ENCODE measurements around the gene GRK1.
"Not testable (repeated sequence)": the region's sequence is repeated elsewhere in the genome, so short reads cannot be mapped to it uniquely, and the experiment has no call there.

GRK1 gene

DNA sequence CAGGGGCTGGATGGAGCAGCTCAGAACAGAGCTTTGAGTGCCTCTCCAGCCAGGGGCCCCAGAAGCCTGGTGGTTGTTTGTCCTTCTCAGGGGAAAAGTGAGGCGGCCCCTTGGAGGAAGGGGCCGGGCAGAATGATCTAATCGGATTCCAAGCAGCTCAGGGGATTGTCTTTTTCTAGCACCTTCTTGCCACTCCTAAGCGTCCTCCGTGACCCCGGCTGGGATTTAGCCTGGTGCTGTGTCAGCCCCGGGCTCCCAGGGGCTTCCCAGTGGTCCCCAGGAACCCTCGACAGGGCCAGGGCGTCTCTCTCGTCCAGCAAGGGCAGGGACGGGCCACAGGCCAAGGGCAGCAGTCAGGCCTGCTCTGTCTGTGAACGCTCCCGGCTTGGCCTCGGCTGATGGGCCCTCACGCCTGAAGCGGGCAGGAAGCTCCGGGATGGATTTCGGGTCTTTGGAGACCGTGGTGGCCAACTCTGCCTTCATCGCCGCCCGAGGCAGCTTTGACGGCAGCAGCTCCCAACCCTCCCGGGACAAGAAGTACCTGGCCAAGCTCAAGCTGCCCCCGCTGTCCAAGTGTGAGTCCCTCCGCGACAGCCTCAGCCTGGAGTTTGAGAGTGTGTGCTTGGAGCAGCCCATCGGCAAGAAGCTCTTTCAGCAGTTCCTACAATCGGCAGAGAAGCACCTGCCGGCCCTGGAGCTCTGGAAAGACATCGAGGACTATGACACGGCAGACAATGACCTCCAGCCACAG is at the start of gene GRK1:
Gene GRK1, plus strand, starts transcription at position 269 of the 751 bp plus-strand sequence. Its CDS starts 168 bp downstream, at position 437.
- DNase-seq (ENCODE audit: low read depth in 2 of 2) = no peak

DNA sequence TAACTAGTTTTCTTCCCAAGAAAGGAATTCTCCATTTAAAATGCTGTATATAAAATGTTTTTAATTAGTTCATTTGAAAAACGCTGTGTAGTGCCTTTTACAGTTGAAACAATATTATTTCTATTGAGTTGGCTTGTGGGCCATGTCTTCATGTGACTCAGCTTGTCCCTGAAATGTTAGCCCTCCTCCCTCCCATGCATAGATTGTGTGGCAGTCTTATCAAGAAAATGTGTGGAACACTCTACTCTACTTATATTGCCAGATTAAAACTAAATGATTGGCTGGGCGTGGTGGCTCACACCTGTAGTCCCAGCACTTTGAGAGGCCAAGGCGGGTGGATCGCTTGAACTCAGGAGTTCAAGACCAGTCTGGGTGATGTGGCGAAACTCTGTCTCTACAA is 49.1 kb upstream of the GRK1 start:
- DNase-seq (ENCODE audit: low read depth in 2 of 2) = no peak

DNA sequence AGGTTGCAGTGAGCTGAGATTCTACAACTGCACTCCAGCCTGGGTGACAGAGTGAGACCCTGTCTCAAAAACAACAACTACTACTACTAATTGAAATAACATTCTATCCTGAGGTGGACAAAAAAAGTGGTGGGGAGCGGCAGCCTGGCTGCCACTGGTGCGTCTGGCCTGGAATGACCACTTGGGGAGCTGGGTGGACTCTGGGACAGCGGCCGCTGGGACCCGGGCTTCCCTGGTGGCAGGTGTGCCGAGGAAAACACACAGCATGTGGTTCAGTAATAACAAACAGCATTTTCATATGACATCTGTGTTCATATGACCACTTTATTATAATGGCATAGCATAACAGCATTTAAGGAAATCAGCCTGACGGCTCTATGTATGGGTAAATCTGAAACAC is 48.6 kb upstream of the GRK1 start:
- no peak for DNase-seq (ENCODE audit: low read depth in 2 of 2)

DNA sequence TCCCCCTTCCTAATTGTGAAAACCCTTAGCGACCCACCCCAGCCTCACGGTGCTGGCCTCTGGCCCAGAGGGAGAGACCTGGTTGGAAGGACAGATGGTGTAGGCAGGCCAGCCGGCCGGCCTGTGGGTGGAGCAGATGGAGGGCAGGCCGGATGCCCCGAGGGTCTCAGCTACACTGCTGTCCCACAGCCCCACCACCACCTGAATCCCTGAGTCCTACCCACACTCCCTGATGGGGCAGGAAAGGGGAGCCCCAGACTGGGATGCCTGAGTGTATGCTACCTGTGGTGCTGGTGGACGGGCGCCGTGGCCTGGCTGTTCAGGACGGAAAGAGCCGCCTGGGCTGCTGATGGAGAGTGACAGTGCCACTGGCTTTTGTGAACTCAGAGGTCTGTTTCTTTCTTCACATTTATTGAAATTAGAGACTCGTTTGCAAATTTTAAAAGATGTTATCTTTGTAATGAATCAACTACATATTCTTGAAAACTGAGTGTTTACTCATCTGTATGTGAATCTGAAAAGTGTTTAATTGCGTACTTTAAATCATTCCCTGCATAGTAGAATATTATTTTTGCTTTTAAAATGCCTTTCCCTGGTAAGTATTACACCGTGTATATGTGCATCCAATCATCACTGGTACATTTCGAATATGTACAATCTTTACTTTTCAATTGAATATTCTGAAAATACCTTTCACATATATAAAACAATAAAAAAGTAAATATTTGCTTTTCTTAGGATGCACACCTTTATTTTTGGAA is 46.8 kb upstream of the GRK1 start:
- DNase-seq (ENCODE audit: low read depth in 2 of 2) = no peak

DNA sequence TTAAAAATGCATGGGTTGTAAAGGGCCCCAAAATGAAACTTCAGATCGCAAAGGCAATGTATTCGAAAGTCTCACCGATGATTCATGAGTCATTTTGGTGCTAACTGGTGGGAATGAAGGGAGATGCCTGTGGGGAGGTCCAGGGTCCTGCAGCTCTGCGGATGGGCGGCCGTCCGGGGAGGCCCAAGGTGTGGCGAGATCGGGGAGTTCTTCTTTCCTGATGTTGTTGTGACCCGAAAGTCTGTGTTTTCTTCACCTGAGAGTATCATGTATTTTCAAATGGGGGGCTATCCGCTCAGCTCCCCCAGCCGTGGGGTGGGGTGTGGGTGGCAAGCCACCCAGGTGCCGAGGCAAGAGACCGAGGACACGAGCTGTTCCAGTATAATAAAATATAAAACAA is 46.0 kb upstream of the GRK1 start:
- DNase-seq (ENCODE audit: low read depth in 2 of 2) = no peak

DNA sequence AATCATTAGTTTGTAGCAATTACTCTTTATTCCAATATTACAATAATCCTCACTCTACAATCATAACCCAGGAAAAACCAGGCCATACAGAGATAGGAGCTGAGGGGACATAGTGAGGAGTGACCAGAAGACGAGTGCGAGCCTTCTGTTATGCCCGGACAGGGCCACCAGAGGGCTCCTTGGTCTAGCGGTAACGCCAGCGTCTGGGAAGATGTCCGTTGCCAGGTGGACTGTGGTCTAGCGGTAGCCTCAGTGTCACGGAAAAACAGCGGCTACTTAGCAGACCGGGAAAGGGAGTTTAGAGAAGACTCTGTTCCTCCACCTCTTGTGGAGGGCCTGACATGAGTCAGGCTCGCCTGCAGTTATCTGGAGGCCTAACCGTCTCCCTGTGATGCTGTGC is 45.5 kb upstream of the GRK1 start:
- not testable (repeated sequence) for DNase-seq (ENCODE audit: low read depth in 2 of 2)

DNA sequence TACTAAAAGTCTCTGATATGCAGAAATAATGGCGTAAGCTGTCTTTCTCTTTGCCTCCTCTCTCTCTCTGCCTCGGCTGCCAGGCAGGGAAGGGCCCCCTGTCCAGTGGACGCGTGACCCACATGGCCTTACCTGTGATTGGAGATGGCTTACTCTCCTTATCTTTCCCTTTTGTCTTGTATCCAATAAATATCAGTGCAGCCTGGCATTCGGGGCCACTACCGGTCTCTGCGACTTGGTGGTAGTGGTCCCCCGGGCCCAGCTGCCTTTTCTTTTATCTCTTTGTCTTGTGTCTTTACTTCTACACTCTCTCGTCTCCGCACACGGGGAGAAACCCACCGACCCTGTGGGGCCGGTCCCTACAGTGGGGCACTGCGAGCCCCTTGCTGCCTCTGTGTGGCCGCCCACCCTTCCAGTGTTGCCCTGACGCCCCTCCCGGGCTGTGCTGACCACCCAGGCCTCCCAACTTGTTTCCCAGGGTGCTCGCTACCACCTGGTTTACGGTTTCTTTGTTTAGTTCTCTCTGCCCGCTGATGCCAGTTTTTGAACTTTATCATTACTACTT is 45.0 kb upstream of the GRK1 start:
- DNase-seq (ENCODE audit: low read depth in 2 of 2) = not testable (repeated sequence)

DNA sequence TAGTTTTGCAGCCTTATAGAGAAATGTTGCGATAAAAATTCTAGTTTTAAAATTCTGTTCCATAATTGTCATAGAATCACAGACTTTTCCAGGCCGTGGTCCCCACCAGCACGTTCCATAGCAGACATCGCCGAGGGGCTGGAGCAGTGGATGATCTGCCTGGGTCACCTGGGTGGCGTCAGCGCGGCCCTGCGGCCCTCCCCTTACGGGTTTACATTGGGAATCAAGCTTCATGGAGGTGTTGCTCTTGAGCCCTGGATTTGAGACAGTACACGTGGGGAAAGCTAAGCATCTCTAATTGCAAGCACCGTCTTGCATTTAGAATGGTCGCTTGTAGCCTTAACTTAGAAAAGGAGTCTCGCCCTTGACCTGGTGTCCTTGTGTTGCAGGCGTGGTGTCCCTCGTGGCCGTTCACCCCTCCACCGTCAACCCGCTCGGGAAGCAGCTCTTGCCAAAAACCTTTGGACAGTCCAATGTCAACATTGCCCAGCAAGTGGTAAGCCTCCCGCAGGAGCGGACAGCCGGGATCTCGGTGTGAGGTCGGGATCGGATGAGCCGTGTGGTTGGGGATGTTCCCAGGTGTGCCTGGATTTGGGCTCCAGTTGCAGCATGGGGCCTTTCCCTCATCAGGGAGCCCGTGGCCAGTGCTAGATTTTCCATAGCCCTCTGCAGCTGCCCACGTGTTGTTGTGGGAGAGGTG is 44.1 kb upstream of the GRK1 start:
- no peak for DNase-seq (ENCODE audit: low read depth in 2 of 2)

DNA sequence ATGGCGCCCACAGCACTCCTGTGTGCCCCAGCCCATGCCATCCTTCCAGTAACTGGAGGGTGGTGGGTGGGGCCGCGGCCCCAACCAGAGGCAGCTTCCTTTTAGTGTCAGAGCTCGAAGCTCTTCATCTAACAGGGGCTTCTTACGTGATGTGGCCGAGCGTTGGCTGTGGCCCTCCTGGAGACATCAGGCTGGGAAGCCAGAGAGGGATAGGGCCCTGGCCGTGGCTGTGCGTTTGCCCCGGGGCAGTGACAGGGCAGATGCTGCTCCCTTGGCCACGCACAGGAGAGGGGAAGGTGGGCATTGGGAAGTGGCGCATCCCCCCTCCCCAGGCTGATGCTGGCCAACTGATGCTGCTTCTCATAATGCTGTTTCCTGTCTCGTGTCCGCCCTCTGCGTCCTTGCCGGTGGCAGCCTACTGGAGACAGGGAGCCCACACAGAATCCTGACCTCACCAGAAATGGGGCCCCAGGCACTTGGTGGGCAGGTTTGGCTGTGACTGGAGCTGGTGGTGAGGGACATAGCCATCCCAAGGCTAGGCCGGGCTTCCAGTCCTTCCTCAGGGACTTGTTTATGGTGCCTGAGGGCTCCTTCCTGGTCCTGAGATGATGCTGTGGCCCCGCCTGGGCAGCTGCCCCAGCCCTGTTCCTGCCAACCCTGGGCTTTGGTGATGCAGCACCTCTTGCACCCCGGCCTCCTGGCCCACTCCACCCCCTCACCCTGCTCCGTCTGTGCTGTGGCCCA is 43.4 kb upstream of the GRK1 start:
- DNase-seq (ENCODE audit: low read depth in 2 of 2) = no peak

DNA sequence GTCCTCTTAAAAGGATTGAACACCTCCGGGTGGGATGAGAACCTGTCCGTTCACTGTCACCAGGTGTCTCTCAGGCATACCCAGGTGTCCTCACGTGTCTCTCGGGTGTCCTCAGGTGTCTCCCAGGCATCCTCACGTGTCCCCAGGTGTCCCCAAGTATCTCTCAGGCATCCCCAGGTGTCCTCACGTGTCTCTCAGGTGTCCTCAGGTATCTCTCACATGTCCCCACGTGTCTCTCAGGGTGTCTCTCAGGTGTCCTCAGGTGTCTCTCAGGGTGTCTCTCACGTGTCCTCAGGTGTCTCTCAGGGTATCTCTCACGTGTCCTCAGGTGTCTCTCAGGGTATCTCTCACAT is 42.8 kb upstream of the GRK1 start:
- DNase-seq (ENCODE audit: low read depth in 2 of 2) = no peak

DNA sequence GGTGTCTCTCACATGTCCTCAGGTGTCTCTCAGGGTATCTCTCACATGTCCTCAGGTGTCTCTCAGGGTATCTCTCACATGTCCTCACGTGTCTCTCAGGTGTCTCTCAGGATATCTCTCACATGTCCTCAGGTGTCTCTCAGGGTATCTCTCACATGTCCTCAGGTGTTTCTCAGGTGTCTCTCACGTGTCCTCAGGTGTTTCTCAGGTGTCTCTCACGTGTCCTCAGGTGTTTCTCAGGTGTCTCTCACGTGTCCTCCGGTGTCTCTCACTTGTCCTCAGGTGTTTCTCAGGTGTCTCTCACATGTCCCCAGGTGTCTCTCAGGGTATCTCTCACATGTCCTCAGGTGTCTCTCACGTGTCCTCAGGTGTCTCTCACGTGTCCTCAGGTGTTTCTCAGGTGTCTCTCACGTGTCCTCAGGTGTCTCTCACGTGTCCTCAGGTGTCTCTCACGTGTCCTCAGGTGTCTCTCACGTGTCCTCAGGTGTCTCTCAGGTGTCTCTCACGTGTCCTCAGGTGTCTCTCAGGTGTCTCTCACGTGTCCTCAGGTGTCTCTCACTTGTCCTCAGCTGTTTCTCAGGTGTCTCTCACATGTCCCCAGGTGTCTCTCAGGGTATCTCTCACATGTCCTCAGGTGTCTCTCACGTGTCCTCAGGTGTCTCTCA is 42.2 kb upstream of the GRK1 start:
- not testable (repeated sequence) for DNase-seq (ENCODE audit: low read depth in 2 of 2)

DNA sequence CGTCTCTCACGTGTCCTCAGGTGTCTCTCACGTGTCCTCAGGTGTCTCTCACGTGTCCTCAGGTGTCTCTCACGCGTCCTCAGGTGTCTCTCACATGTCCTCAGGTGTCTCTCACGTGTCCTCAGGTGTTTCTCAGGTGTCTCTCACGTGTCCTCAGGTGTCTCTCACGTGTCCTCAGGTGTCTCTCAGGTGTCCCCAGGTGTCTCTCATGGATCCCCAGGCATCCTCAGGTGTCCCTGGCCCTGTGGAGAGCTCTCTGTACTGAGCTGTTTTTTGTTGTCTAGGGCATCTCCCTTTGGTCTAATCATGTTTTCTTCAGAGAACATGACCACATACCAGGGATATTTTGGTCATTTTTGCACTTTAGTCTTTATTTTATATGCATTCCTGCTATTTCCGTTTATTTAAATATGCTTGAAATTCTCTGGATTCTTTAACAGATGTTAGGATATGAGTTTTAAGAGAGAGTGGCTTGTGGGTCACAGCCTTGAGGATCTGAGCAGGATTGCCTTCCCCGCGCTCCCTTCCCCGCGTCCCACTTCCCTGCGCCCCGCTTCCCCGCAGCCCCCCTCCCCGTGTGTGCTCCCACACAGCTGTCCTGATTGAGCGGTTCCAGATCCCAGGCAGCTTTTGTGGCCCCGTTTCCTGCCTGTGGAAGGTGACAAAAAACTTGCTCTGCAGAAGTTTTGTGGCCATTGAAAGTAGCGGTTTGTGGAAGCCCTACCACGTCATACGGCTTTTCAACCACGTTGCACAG is 40.9 kb upstream of the GRK1 start:
- DNase-seq (ENCODE audit: low read depth in 2 of 2) = no peak

DNA sequence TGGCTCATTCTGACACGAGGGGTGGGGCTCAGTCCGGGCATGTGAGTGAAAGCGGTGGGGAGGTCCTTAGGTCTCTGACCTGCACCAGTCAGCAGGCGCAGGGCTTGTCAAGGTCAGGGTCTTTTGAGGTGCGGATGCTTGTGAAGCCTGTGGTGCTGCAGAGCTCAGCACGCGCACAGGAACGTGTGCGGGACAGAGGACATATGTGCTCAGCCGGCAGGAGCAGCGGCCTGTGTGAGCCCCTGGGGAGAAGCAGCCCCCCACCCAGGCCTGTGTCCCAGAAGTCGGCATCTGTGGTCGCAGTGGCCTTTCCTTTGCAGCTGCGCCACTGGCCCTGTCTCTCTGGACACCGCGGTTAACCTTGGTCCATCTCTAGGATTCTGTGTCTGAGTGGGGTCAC is 39.9 kb upstream of the GRK1 start:
- no peak for DNase-seq (ENCODE audit: low read depth in 2 of 2)

DNA sequence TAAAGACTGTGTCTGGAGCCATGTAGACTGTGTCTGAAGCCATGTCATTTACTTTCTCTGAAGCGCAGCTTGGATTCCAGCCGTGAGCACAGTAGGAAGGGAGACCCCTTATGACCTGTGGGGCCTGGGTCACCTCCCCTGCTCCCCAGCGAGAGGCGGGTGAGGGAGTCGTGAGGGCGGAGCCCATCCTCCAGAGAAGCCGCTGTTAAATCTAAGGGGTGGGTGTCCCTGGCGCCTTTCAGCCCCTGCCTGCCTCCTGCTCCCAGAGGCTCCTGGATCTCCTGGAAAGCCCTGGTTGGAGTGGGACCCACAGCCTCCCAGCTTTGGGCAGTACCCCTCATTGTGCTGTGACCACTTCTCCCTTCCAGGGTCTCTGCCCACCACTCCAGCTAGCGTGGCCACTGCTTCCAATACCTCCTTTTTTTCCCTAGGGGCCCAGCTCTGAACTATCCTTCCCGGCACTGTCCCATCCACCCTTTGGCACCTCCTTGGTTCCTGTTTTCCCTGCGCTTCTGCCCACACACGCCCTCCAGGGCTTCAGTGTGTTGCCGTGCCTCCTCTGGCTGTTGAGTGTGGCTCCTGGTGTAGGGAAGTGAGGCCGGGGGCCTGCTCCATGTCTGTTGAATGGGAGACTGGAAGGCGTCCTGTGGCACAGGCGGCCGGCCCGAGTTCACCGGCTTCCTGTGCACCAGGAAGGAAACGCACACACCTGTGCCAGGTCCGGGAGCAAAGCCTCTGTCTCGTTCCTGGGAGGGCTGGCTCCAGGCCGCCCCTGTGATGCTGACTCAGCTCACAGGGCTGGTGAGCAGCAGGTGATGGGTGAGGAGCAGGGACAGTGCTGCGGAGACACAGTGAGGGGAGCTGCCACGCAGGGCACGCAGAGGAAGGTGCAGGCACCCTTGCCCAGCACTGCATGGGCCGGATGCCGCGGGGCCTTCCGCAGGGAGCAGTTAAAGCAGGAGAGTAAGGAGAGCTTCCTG is 38.4 kb upstream of the GRK1 start:
- DNase-seq (ENCODE audit: low read depth in 2 of 2) = no peak

DNA sequence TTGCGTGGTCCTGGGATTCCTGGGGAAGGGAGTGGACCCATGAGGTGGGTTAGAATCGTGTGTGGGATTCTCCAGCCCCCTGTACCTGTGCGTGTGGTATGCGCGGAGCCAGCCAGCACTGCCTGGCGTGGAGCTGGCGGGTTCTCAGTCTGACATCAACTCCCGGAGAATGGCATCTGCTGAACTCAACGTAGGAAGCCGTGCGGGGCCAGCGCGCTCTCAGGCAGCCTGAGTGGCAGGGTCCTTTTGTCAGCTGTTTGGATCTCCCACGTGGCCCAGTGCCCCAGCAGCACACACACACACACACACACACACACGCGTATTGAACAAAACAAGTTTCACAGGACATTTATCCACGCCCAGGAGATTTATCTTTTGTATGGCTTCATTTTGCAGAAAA is 37.2 kb upstream of the GRK1 start:
- no peak for DNase-seq (ENCODE audit: low read depth in 2 of 2)

DNA sequence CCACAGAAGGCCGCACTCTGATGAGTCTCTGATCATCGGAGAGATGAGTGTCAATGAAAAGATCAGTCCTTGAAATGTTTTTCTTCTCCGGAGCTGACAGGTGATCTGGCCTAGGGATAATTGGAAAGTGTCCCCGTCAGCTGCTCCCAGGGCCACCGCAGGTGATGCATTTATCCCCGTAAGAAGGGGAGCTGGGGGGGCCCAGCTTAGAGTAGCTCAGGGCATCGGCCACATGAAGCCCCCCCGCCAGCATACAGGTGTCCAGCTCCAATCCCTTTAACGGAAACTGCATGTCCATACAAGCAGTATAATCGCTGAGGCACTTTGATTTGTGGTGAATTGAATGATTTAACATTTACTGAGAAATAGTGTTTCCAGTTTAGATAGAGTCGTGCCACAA is 36.7 kb upstream of the GRK1 start:
- no peak for DNase-seq (ENCODE audit: low read depth in 2 of 2)

DNA sequence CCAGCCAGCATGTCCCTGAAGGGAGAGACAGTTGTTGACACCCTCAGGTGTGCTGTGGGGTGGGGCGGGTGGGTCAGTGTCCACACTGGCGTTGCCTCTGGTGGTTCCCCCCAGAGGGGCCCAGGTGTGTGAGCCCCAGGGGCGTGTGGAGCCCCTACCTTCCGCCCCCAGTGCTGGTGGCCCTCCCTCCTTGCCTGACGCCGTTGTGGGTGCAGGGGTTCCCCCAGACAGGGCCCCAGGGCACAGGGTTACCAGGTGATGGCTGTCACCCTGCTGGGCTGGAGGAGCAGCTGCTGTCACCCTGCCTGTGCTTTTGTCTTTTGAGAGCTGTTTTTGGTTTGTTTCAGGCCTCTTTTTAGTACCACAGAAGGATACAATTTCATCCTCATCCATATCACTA is 36.2 kb upstream of the GRK1 start:
- no peak for DNase-seq (ENCODE audit: low read depth in 2 of 2)

DNA sequence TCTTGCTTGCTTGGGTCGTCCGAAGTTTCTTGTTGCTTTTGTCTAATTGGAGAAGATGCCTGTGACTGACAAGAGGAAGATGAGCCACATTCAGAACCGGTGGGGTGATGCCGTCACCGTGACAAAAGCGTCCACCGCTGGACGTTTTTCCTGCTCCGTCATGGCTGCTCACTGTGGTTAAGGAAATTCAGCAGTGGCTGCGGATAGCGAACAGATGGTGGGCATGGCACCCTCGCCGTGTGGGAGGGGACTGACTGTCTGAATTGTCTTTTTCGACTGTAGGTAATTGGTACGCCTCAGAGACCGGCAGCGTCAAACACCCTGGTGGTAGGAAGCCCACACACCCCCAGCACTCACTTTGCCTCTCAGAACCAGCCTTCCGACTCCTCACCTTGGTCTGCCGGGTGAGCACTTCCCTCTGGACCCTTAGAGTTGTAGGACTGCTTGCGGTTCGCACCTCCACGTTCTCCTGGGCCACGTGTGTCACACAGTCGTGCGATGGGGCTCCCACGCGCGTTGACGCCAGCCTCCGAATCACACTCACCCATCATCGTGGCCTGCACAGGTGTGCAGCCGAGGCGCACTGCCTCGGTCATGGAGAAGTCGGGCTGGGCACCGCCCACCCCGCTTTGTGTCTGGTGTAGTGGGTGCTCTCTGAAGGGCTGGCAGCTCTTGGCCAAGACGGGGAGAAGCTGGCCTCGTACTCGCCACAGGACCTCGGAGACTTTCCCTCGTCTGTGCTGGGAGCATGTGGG is 35.5 kb upstream of the GRK1 start:
- DNase-seq (ENCODE audit: low read depth in 2 of 2) = no peak

Data from activated CD4-positive, alpha-beta T cell treated with anti-CD3 and anti-CD28 coated beads for 24 hours (primary cell).